GM18867 (cell line): ENCODE results near the gene BCAR3.
"Not testable (repeated sequence)": the region's sequence is repeated elsewhere in the genome, so short reads cannot be mapped to it uniquely, and the experiment has no call there.

Experiments
- ATAC-seq: cut with Tn5 transposase; IDR thresholded peaks from one replicate; pipeline ENCODE4 v1.9.1; 2021; ENCODE audit warnings: mild to moderate bottlenecking, moderate library complexity; ENCODE audit not compliant: unreplicated experiment

The BCAR3 gene

GRCh38 chr1:93556291-93556690 is 125.3 kb downstream of the BCAR3 start:
- no peak for ATAC-seq

- no peak for ATAC-seq
Observed at GRCh38 chr1:93554883-93555872, 126.5 kb downstream of the BCAR3 start.

GRCh38 chr1:93553886-93554490 is 127.6 kb downstream of the BCAR3 start:
- not testable (repeated sequence) for ATAC-seq

DNA sequence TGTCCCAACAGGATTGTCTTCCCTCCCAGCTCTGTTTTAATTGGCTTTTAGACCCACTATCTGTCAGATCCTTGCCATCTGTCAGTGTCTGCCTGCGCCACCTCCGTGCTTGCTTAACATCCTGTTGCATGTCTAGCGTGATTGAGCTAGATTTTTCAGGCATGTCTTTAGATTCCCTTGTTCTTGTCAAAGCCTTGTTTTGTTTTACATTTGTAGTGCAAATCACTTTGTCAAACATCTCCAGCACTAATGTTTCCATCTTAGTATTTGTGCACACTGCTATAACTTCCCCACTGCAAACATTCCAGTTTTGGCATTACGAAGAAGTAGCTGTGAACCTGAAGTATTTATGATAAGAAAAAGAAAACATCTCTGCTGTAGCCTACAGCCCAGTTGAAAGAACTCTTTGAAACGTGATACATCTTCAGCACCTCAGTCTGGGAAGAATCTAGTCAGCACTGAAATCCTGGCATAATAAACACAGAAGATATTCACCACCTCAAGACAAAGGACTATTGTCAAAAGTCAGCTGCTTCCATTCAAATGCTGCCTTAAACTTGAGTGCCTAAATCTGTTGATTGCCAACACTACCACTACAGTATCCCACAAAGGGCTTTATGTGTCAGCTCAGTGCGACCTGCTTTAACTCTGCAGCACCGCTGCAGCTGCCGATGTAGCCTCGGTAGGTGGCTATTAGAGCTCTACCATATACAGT is 128.7 kb downstream of the BCAR3 start:
- no peak for ATAC-seq

DNA sequence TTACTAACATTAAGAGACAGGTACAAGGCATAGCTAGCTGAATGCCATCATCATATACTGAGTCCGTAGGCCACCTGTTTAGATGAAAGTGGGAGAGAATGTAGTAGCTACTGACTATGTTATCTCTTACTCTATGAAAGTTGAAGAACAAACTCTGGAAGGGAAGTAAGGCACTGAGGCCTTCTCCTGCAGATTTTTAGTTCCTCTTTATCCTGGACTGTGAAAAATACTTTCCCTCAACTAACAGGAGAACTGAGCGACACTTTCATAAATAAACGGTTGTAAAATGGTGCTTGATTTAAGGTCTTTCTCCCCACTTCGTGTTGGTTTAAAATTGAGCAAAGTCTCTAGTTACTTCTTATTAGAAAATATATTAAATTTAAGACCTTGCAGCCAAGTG is 131.8 kb downstream of the BCAR3 start:
- ATAC-seq = no peak

DNA sequence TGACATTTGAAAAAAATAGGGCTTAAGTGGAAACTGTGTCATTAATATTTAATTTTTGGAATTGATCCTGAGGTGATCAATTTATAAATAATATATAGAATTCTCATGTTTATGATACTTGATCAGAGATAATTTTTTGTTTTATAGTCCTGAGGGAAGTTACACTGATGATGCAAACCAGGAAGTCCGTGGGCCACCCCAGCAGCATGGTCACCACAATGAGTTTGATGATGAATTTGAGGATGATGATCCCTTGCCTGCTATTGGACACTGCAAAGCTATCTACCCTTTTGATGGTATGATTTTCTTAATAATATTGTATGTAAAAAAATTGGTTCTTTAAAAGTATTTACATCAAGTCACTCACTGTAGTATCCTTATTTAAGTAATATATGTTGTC is 132.5 kb downstream of the BCAR3 start:
- no peak for ATAC-seq

DNA sequence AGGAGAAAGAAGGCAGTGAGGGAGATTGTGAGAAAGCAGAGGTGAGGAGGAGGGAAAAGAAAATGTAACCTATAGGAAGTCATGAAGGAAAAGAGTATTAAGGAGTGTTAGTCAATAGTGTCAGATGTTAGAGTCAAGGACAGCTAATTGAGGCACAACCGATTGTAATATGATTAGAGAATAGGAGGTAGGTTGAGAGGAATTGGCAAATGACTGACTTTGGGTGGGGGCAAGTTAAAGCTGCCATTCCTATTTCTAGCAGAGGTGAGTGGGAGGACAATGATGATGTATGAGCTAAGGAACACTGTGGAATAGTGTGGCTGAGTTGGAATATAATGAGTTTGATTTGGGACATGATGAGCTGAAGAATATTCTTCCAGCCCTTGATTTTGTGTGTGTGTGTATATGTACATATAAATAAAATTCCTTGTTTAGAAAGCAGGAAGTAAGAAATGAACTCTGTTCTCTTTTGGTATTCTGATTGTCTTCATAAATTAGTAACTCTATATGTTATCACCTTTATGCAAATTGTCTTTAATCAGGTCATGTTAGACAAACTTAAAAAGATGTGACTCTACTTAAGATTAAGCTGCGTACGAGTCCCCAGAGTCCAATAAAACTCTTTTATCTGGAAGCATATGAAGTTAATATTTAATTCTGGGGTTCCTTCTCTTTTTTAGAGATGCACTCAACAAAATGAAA is 135.3 kb downstream of the BCAR3 start:
- no peak for ATAC-seq

- no peak for ATAC-seq
Observed at GRCh38 chr1:93542398-93542797, 139.2 kb downstream of the BCAR3 start.

DNA sequence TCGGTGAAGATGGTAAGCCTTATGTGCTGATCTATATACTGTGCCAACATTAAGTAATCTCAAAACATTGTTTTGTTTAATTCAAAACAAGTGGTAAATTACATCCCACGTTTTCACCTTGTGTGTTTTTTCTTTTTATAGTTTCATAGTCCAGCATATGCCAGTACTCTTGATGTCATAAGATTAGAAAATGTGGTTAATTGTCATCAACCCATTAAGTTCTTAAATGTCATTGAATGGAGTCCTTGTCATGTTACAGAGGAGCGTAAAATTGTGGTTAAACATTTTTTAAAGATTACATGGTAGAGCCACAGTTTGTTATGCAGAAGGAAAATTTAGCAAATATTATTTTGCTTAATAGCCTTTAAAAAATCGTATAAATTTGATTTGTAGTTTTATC is 140.6 kb downstream of the BCAR3 start:
- no peak for ATAC-seq

DNA sequence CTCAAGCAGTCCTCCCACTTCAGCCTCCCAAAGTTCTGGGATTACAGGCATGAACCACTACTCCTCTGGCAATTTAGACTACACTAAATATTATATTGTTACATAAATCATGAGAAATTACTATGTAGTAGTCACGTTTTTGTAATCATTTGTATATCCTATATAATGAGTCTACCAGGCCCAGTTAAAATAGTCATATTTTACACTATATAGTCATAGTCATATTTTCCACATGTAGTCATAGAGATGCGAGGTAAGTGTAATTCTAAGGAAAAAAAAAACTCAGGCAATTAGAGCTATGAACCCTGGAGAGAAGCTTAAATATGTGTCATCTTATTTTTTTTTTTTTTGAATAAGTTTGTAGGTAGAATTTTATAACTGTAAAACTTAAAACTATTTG is 143.7 kb downstream of the BCAR3 start:
- no peak for ATAC-seq

- ATAC-seq = no peak
Observed at GRCh38 chr1:93537396-93537795, 144.2 kb downstream of the BCAR3 start.

DNA sequence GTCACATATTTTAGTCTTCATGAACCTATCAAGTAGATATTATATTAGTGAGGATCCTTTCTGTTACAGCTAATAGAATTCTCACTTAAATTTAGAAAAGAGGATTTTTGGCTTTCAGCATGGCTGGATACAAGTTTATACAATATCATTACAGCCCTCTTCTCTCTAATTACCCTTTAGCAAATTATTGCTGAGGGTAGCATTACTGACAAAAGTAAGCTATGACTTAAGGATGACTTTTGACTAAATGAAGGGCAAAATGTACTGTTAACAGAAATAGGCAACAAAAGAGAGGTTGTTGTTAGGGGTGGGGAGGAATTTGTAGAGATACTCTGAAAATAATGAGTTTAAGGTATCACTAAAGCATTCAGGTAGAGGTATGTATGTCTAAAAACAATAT is 148.0 kb downstream of the BCAR3 start:
- no peak for ATAC-seq

GRCh38 chr1:93532780-93533378 is 148.8 kb downstream of the BCAR3 start:
- ATAC-seq = no peak

DNA sequence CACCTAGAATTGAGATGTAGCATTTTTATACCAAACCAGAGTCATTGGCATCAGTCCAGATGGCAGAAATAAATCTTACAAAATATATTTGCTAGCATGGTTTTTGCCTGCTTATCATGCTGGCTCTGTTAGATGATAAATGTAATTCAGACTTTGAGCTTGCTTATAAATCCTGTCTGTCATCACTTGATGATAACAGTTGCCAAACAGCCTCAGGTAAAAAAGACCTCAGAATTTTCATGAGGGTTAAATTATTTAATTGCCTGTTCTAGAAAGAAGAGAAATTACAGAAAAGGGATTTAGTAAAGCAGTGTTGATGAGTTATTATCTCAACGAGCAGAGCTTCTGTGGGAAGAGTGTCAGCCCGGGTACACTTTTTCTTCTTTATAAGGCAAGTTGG is 150.4 kb downstream of the BCAR3 start:
- ATAC-seq = no peak

- no peak for ATAC-seq
Observed at GRCh38 chr1:93528412-93528811, 153.2 kb downstream of the BCAR3 start.

DNA sequence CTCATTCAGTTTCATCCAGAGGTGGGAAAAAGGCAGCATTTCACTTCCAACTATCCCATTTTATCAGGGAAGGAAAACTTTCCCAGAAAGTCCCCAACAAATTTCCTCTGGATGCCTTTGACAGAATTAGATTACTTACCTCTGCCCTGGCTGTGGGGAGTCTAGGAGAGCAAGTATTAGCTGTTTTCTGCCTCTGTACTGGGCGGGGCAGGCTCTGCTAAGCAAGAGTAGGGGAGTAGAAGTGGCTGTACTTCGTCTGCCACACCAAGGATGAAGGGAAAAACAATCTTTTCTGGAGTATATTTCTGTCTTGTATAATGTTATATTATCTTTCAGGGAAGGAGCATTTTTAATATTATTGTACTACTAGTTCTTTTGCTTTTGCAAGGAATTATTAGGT is 155.2 kb downstream of the BCAR3 start:
- ATAC-seq = no peak

DNA sequence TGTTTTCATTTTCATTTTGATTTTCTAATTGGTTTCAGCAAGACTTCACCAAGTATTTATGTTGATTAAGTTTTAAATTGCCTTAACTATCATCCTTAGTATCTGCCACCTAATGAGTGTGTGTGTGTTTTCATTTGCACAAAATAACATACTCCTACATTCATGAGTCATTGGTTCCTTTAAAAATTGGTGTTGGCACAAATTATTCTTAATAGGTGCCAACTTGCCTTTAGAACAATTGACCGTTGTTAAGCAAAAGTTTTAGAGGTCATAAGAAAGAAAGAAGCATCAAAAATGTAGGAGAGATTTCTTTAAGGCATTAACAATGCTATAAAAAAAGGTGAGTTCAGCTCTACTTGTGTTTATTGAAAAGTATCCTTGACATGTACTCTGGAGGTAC is 156.2 kb downstream of the BCAR3 start:
- no peak for ATAC-seq

- no peak for ATAC-seq
Observed at GRCh38 chr1:93522721-93523120, 158.9 kb downstream of the BCAR3 start.

GRCh38 chr1:93521618-93522017 is 160.0 kb downstream of the BCAR3 start:
- ATAC-seq = no peak

GRCh38 chr1:93519199-93519829 is 162.3 kb downstream of the BCAR3 start:
- no peak for ATAC-seq
